Thymus (tissue), 11 donors: ENCODE measurements around the gene KCNJ5. TPM values are rescaled to one million over a fixed set of nuclear protein-coding genes. Genes with fewer than 3 reads are reported as not detected.

Experiments
- DNase-seq, 9 donors: peaks; one replicate each; pipeline ENCODE4 v3.0.0-alpha.2; 2013; ENCODE audit warnings: low spot score in 9 of 9, low read depth in 6 of 9, missing footprints in 1 of 9
- H3K27ac ChIP-seq, 2 donors: one replicate each; pipeline ENCODE4 v1.5.1; 2013; ENCODE audit warnings: control low read depth in 1 of 2, low read depth in 1 of 2, low read length in 1 of 2, mild to moderate bottlenecking in 1 of 2, moderate library complexity in 1 of 2
- H3K27me3 ChIP-seq, 2 donors: one replicate each; pipeline ENCODE4 v1.5.1; 2013; ENCODE audit warnings: low read length in 1 of 2; ENCODE audit not compliant: control insufficient read depth in 2 of 2, insufficient read depth in 1 of 2
- H3K36me3 ChIP-seq, 2 donors: one replicate each; pipeline ENCODE4 v1.5.1; 2013; ENCODE audit warnings: low read length in 1 of 2, mild to moderate bottlenecking in 1 of 2, moderate library complexity in 1 of 2; ENCODE audit not compliant: control insufficient read depth in 2 of 2, insufficient read depth in 2 of 2
- H3K4me1 ChIP-seq, 2 donors: one replicate each; pipeline ENCODE4 v1.5.1; 2013; ENCODE audit warnings: low read length in 2 of 2; ENCODE audit not compliant: control insufficient read depth in 2 of 2, insufficient read depth in 2 of 2
- H3K4me3 ChIP-seq, 2 donors: one replicate each; pipeline ENCODE4 v1.5.1; 2013; ENCODE audit warnings: low read length in 2 of 2, control low read depth in 1 of 2, mild to moderate bottlenecking in 1 of 2
- H3K9me3 ChIP-seq, 2 donors: one replicate each; pipeline ENCODE4 v1.5.1; 2013; ENCODE audit warnings: low read length in 1 of 2, mild to moderate bottlenecking in 1 of 2; ENCODE audit not compliant: control insufficient read depth in 2 of 2, insufficient read depth in 1 of 2
- WGBS: extraction: QIAGEN DNeasy Blood & Tissue Kit; methylation state at CpG from one replicate; pipeline ENCODE4 v1.1.7; 2013; 5-methylcytosine and 5-hydroxymethylcytosine counted together
- polyA plus RNA-seq: library from polyadenylated mRNA; stranded (reverse); fragments of 200-250 nt; gene quantifications from one replicate; pipeline ENCODE4 v1.2.3, GENCODE V29; 2013
- total RNA-seq: library from RNA; stranded (reverse); fragments of 120-200 nt; gene quantifications from one replicate; pipeline ENCODE4 v1.2.4, GENCODE V29; 2013
- donor health status: healthy.

KCNJ5 gene
- total and polyA plus RNA-seq, 2 donors: 0.55 to 7.2 TPM

- WGBS: 94% methylated on average over 1 of the region's 1 CpG
- Histone ChIP-seq H3K27me3 (peaks cover 2 to 10% of the 10 kb centered on the region in 2 donors), H3K4me3 (no peak overlapping the region), H3K36me3 (no peaks in the 10 kb centered on the region), H3K27ac (no peak overlapping the region), H3K9me3 (no peaks in the 10 kb centered on the region), H3K4me1 (no peaks in the 10 kb centered on the region)
- no peak for DNase-seq
Observed at GRCh38 chr11:128865490-128865889, 25.7 kb upstream of the KCNJ5 start.

GRCh38 chr11:128867277-128867676, 23.9 kb upstream of the KCNJ5 start, which contains the start of gene KCNJ1:
KCNJ1 (minus strand) TSS chr11:128867296; CDS start chr11:128840243, 27,053 bp downstream.
- peak in 5 of 9 donors; percentile 32 to 59 (median 46) for DNase-seq
- H3K27me3 ChIP-seq: peaks cover 2 to 14% of the 10 kb centered on the region in 2 donors
- no peak within 1 kb of the TSS for H3K27ac ChIP-seq
- 95% methylated on average over 8 of the region's 8 CpGs for WGBS
- H3K4me1 ChIP-seq: no peaks in the 10 kb centered on the region
- no peak within 1 kb of the TSS for H3K4me3 ChIP-seq
- H3K9me3 ChIP-seq: no peaks in the 10 kb centered on the region
- H3K36me3 ChIP-seq: no peaks in the 10 kb centered on the region

- Histone ChIP-seq H3K27me3 (peaks cover 2 to 17% of the 10 kb centered on the region in 2 donors), H3K36me3 (no peaks in the 10 kb centered on the region), H3K27ac (no peak overlapping the region), H3K9me3 (no peaks in the 10 kb centered on the region), H3K4me1 (no peaks in the 10 kb centered on the region), H3K4me3 (no peak overlapping the region)
- WGBS: 97% methylated on average over 10 of the region's 10 CpGs
- DNase-seq: peak in 6 of 9 donors; percentile 32 to 69 (median 44)
Observed at GRCh38 chr11:128868841-128869671, 22.1 kb upstream of the KCNJ5 start.

- WGBS: 96% methylated on average over 6 of the region's 6 CpGs
- no peak for DNase-seq
- Histone ChIP-seq H3K27me3 (peaks cover 0 to 26% of the 10 kb centered on the region in 2 donors), H3K4me3 (no peak overlapping the region), H3K27ac (no peak overlapping the region), H3K36me3 (no peaks in the 10 kb centered on the region), H3K4me1 (no peaks in the 10 kb centered on the region), H3K9me3 (no peaks in the 10 kb centered on the region)
Observed at GRCh38 chr11:128871168-128871610, 20.0 kb upstream of the KCNJ5 start.

- no peak overlapping the region for H3K27ac ChIP-seq
- no peak overlapping the region for H3K4me3 ChIP-seq
- H3K9me3 ChIP-seq: no peaks in the 10 kb centered on the region
- no peaks in the 10 kb centered on the region for H3K36me3 ChIP-seq
- DNase-seq: no peak
- no peaks in the 10 kb centered on the region for H3K4me1 ChIP-seq
- WGBS: 97% methylated on average over 6 of the region's 6 CpGs
- H3K27me3 ChIP-seq: peaks cover 0 to 28% of the 10 kb centered on the region in 2 donors
Observed at GRCh38 chr11:128872094-128872493, 19.1 kb upstream of the KCNJ5 start.

GRCh38 chr11:128872594-128872993, 18.6 kb upstream of the KCNJ5 start:
- no peak overlapping the region for H3K4me3 ChIP-seq
- H3K27ac ChIP-seq: no peak overlapping the region
- no peaks in the 10 kb centered on the region for H3K36me3 ChIP-seq
- no peak for DNase-seq
- no peaks in the 10 kb centered on the region for H3K4me1 ChIP-seq
- WGBS: 79% methylated on average over 3 of the region's 3 CpGs
- peaks cover 0 to 28% of the 10 kb centered on the region in 2 donors for H3K27me3 ChIP-seq
- no peaks in the 10 kb centered on the region for H3K9me3 ChIP-seq

GRCh38 chr11:128874427-128874826, 16.7 kb upstream of the KCNJ5 start:
- Histone ChIP-seq H3K27ac (no peak overlapping the region), H3K4me3 (no peak overlapping the region), H3K36me3 (no peaks in the 10 kb centered on the region), H3K4me1 (no peaks in the 10 kb centered on the region), H3K9me3 (no peaks in the 10 kb centered on the region), H3K27me3 (peaks cover 0 to 31% of the 10 kb centered on the region in 2 donors)
- no peak for DNase-seq
- WGBS: 92% methylated on average over 3 of the region's 3 CpGs

GRCh38 chr11:128876133-128876650, 15.0 kb upstream of the KCNJ5 start:
- DNase-seq: no peak
- Histone ChIP-seq H3K27ac (no peak overlapping the region), H3K36me3 (no peaks in the 10 kb centered on the region), H3K27me3 (peaks cover 0 to 37% of the 10 kb centered on the region in 2 donors), H3K9me3 (no peaks in the 10 kb centered on the region), H3K4me3 (no peak overlapping the region), H3K4me1 (no peaks in the 10 kb centered on the region)
- WGBS: 96% methylated on average over 22 of the region's 22 CpGs

- no peak for DNase-seq
- Histone ChIP-seq H3K4me3 (no peak overlapping the region), H3K36me3 (no peaks in the 10 kb centered on the region), H3K27ac (no peak overlapping the region), H3K4me1 (no peaks in the 10 kb centered on the region), H3K27me3 (peaks cover 0 to 42% of the 10 kb centered on the region in 2 donors), H3K9me3 (no peaks in the 10 kb centered on the region)
- 78% methylated on average over 5 of the region's 5 CpGs for WGBS
Observed at GRCh38 chr11:128877726-128878125, 13.4 kb upstream of the KCNJ5 start.
